ENCODE measurements around the gene PTDSS2. TPM values are rescaled to one million over a fixed set of nuclear protein-coding genes. Genes with fewer than 3 reads are reported as not detected.

The PTDSS2 gene
- total RNA-seq, 1 donor from 2014 or later: 52.4 TPM

DNA sequence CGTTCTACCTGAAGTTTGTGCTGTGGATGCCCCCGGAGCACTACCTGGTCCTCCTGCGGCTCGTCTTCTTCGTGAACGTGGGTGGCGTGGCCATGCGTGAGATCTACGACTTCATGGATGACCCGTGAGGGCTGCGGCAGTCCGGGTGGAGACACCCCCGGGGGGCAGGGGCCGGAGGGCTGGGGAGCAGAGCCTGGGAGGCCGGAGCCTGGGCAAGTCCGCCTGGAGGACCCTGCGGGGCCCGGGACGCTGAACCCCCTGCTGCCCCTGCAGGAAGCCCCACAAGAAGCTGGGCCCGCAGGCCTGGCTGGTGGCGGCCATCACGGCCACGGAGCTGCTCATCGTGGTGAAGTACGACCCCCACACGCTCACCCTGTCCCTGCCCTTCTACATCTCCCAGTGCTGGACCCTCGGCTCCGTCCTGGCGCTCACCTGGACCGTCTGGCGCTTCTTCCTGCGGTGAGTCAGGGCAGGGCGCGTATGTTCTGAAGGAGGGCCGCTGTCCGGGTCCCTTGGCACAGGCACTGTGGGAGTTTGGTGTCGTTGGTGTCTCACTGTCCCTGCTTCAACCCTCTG lies 39.6 kb downstream of the PTDSS2 start:
- TF ChIP-seq CTCF (conservative IDR thresholded peaks at IDR 0.05): no peak
- no peak for DNase-seq (ENCODE audit: low read depth, low spot score)
- H3K27me3 Mint-ChIP-seq (ENCODE audit: low read depth): no peaks in the 10 kb centered on the region
- no peaks in the 10 kb centered on the region for H3K9me3 Mint-ChIP-seq
- H3K27ac Mint-ChIP-seq (ENCODE audit: unreplicated experiment): no peak overlapping the region
- no peak overlapping the region for H3K4me3 Mint-ChIP-seq
- H3K36me3 Mint-ChIP-seq (ENCODE audit: low read depth): no peaks in the 10 kb centered on the region
- H3K4me1 Mint-ChIP-seq: no peaks in the 10 kb centered on the region

GRCh38 chr11:490186-490929 lies 40.3 kb downstream of the PTDSS2 start:
- Mint-ChIP-seq H3K4me1 (no peaks in the 10 kb centered on the region), H3K4me3 (no peak overlapping the region), H3K9me3 (no peaks in the 10 kb centered on the region), H3K36me3 (ENCODE audit: low read depth) (peaks cover 3% of the 10 kb centered on the region), H3K27me3 (ENCODE audit: low read depth) (no peaks in the 10 kb centered on the region), H3K27ac (ENCODE audit: unreplicated experiment) (no peak overlapping the region)
- TF ChIP-seq CTCF (conservative IDR thresholded peaks at IDR 0.05): no peak
- DNase-seq (ENCODE audit: low read depth, low spot score): no peak

DNA sequence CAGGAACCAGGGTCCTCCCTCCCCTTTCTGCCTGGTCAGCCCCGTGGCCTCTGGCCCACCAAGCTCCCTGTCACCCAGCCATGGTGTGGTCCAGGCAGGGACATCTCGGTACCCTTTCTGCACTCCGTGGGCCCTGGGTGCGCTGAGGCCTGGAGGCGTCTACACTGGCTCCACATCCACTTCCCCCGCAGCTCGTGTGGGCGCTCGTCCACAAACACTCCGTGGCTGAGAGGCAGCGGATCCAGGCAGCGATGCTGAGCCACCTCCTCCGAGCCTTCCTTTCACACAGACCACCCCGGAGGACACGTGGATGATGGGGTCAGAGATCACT lies 40.8 kb downstream of the PTDSS2 start:
- Mint-ChIP-seq H3K4me3 (no peak overlapping the region), H3K27ac (ENCODE audit: unreplicated experiment) (no peak overlapping the region), H3K27me3 (ENCODE audit: low read depth) (no peaks in the 10 kb centered on the region), H3K36me3 (ENCODE audit: low read depth) (peaks cover 6% of the 10 kb centered on the region), H3K9me3 (no peaks in the 10 kb centered on the region), H3K4me1 (no peaks in the 10 kb centered on the region)
- no peak for DNase-seq (ENCODE audit: low read depth, low spot score)
- TF ChIP-seq CTCF (conservative IDR thresholded peaks at IDR 0.05): no peak

DNA sequence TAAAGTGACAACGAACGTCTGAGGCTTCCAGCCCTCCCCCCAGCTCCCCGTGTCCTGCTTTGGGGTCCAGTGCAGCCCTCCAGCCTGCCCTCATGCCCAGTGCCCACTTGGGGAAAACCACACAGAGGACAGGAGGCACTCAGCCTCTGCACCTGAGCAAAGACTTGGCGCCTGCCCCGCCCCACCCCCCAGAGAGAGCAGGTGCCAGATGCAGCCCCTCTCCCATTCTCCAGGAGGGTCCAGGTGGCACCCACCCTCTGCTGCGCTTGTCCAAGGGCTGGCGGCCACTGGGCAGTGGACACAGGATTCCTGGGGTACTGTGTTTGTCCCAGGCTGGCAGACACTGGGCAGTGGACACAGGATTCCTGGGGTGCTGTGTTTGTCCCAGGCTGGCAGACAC lies 41.3 kb downstream of the PTDSS2 start:
- Mint-ChIP-seq H3K4me3 (no peak overlapping the region), H3K36me3 (ENCODE audit: low read depth) (peaks cover 8% of the 10 kb centered on the region), H3K27me3 (ENCODE audit: low read depth) (no peaks in the 10 kb centered on the region), H3K9me3 (no peaks in the 10 kb centered on the region), H3K4me1 (no peaks in the 10 kb centered on the region), H3K27ac (ENCODE audit: unreplicated experiment) (no peak overlapping the region)
- TF ChIP-seq CTCF (conservative IDR thresholded peaks at IDR 0.05): no peak
- DNase-seq (ENCODE audit: low read depth, low spot score): no peak

GRCh38 chr11:492427-493226 lies 42.5 kb downstream of the PTDSS2 start:
- peaks cover 3% of the 10 kb centered on the region for H3K27me3 Mint-ChIP-seq (ENCODE audit: low read depth)
- DNase-seq (ENCODE audit: low read depth, low spot score): no peak

More at GRCh38 chr11:492427-493226, 42.5 kb downstream of the PTDSS2 start:
- Mint-ChIP-seq H3K27ac (ENCODE audit: unreplicated experiment) (no peak overlapping the region), H3K9me3 (peaks cover 7% of the 10 kb centered on the region), H3K4me1 (no peaks in the 10 kb centered on the region), H3K4me3 (no peak overlapping the region), H3K36me3 (ENCODE audit: low read depth) (peaks cover 19% of the 10 kb centered on the region)
- TF ChIP-seq CTCF (conservative IDR thresholded peaks at IDR 0.05): no peak

Data from neural crest cell (in vitro differentiated cells).